Measurements from ENCODE around the gene LRFN2. TPM values are rescaled to one million over a fixed set of nuclear protein-coding genes. Genes with fewer than 3 reads are reported as not detected.

LRFN2 gene
- total RNA-seq, 1 donor from 2014 or later, result not detected

DNA sequence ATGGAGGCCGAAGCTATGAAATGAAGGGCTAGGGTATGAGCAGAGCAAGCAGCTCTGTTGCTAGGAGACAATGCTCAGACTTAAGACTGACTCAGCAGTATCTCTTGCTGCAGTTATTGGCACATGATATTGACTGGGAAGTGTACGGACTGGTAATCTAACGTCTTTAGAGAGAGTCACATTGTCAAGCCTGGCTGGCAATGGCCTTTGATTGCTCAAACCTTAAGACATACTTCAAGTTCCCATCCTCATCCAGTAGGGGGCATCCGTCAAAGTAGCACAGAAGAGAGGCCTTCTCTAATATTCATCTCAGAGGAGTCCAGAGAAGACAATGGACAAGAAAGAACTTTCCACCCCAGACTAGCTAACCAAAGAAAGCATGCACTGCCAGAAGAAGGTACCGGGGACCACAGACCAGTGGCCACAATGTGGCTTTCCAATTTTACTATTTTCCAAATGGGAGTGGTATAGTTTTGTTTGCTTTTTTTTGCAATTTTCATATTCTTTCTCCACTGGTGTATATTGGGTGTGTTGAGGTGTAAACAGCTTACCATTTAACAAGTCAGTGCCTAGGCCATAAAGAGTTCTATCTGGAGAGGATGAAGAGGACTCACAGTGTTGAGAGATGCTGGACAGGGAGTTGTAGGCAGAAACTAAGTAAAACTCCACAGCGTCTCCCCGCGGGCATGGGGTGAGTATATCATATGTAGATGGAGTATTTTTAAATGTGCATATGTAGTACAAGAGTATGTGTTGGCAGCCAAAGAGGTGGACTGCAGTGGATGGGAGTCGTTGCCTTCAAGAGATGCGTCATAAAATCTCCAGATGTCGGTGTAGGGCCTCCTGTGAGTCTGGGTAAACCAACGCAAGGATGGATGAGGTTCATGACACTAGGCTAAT lies 36.7 kb downstream of the LRFN2 start:
- H3K4me3 Mint-ChIP-seq, result no peak overlapping the region
- no peak for DNase-seq (ENCODE audit: low spot score in 2 of 2, unreplicated experiment in 2 of 2)
- TF ChIP-seq, protein P1, sequence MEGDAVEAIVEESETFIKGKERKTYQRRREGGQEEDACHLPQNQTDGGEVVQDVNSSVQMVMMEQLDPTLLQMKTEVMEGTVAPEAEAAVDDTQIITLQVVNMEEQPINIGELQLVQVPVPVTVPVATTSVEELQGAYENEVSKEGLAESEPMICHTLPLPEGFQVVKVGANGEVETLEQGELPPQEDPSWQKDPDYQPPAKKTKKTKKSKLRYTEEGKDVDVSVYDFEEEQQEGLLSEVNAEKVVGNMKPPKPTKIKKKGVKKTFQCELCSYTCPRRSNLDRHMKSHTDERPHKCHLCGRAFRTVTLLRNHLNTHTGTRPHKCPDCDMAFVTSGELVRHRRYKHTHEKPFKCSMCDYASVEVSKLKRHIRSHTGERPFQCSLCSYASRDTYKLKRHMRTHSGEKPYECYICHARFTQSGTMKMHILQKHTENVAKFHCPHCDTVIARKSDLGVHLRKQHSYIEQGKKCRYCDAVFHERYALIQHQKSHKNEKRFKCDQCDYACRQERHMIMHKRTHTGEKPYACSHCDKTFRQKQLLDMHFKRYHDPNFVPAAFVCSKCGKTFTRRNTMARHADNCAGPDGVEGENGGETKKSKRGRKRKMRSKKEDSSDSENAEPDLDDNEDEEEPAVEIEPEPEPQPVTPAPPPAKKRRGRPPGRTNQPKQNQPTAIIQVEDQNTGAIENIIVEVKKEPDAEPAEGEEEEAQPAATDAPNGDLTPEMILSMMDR (IDR thresholded peaks at IDR 0.05; ENCODE audit: unreplicated experiment), result peak; percentile 70
- no peaks in the 10 kb centered on the region for H3K4me1 Mint-ChIP-seq
- peaks cover 36% of the 10 kb centered on the region for H3K27me3 Mint-ChIP-seq (ENCODE audit: low read depth)
- no peaks in the 10 kb centered on the region for H3K9me3 Mint-ChIP-seq
- no peak overlapping the region for H3K27ac Mint-ChIP-seq
- H3K36me3 Mint-ChIP-seq, result no peaks in the 10 kb centered on the region

DNA sequence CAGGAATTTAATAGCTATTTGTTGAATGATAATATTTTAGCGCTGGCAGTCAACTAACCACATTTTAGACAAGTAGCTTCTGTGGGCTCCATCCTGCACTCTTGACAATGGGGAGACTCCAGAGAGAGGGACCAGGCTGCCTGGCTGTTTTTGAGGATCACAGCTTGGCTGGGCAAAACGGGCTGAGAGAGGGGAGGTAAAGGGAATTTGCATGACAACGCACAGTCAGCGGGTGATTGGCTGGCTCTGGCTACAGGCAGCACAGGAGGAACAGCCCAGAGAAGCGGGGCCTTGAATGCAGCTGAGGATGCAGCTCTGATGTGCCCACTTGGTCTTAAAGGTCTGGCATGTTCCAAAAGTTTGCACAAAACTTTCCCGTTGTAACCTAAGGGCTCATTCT lies 41.2 kb downstream of the LRFN2 start:
- TF ChIP-seq, protein P1 (IDR thresholded peaks at IDR 0.05; ENCODE audit: unreplicated experiment), result no peak
- no peak for DNase-seq (ENCODE audit: low spot score in 2 of 2, unreplicated experiment in 2 of 2)
- H3K27ac Mint-ChIP-seq, result no peak overlapping the region
- H3K4me1 Mint-ChIP-seq, result no peaks in the 10 kb centered on the region
- no peaks in the 10 kb centered on the region for H3K36me3 Mint-ChIP-seq
- no peaks in the 10 kb centered on the region for H3K9me3 Mint-ChIP-seq
- peaks cover 31% of the 10 kb centered on the region for H3K27me3 Mint-ChIP-seq (ENCODE audit: low read depth)
- H3K4me3 Mint-ChIP-seq, result no peak overlapping the region

DNA sequence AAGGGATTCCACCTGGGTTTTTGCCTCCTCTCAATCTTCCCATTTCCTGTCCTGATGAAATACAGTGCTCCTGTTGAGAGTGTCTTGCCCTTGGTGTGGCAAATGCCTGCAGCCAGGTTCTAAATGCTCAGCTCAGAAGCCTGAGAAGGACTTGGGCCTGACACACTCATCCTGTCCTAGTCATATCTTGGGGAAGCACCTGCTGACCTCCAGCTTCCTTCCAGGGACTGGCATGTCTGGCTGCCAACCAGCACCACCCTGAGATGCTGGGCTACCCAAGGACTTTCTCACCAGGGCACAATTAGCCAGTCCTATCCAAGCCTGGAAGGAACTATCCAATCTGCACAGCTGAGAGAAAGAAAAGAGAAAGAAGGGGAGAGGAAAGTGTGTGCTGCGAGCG lies 43.4 kb downstream of the LRFN2 start:
- TF ChIP-seq, protein P1 (IDR thresholded peaks at IDR 0.05; ENCODE audit: unreplicated experiment), result no peak
- H3K27me3 Mint-ChIP-seq (ENCODE audit: low read depth), result peaks cover 43% of the 10 kb centered on the region
- no peaks in the 10 kb centered on the region for H3K9me3 Mint-ChIP-seq
- H3K36me3 Mint-ChIP-seq, result no peaks in the 10 kb centered on the region
- no peak overlapping the region for H3K27ac Mint-ChIP-seq
- DNase-seq (ENCODE audit: low spot score in 2 of 2, unreplicated experiment in 2 of 2), result no peak
- no peak overlapping the region for H3K4me3 Mint-ChIP-seq
- no peaks in the 10 kb centered on the region for H3K4me1 Mint-ChIP-seq

DNA sequence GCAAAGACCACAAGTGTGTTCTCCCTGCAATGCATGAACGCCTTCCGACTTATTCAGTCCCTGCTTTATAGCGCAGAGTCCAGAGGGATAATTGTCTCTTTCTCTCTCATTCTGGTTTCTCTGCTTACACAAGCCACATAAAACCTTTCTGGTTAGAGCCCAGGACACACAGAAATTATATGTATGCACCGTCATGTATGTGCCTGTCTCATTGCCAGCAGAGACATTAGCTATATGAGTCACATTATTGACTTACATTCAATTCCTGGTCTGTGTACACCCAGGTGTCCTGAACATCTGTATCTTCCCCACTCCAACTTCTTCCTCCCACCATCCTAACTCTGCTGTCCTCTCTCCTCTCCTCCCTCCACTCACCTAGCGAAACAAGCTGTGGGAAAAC lies 44.0 kb downstream of the LRFN2 start:
- TF ChIP-seq, protein P1 (IDR thresholded peaks at IDR 0.05; ENCODE audit: unreplicated experiment), result no peak
- Mint-ChIP-seq H3K36me3 (no peaks in the 10 kb centered on the region), H3K27ac (no peak overlapping the region), H3K27me3 (ENCODE audit: low read depth) (peaks cover 47% of the 10 kb centered on the region), H3K4me3 (no peak overlapping the region), H3K4me1 (no peaks in the 10 kb centered on the region), H3K9me3 (no peaks in the 10 kb centered on the region)
- no peak for DNase-seq (ENCODE audit: low spot score in 2 of 2, unreplicated experiment in 2 of 2)

DNA sequence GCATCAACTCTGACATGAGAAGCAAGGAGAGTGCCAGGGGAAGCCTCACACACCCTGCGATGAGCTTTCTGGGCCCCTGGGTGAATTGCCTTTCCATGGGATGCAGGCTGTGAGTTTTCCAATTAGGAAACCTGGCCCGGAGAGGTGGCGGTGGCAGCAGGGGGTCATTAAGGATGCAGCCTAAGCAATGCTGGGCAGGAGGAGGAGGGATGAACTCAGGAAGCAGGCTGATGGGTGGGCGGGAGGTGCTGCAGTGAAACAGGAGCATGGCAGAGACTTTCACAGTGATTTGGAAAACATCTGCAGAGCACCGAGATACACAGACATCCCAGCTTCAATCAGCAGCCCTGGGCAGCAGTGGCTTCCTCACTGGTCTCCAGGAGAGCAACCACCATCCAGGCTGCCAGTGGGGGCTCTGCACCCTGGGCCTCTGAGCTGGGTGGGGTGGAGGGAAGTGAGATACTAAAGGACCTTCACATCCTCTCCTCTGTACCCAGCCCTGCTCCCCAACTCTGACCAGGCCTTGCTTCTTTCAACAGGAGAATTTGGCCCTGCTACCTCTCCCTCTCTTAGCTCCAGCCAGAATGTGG lies 44.9 kb downstream of the LRFN2 start:
- TF ChIP-seq, protein P1 (IDR thresholded peaks at IDR 0.05; ENCODE audit: unreplicated experiment), result no peak
- Mint-ChIP-seq H3K36me3 (no peaks in the 10 kb centered on the region), H3K9me3 (no peaks in the 10 kb centered on the region), H3K4me3 (no peak overlapping the region), H3K4me1 (no peaks in the 10 kb centered on the region), H3K27me3 (ENCODE audit: low read depth) (peaks cover 47% of the 10 kb centered on the region), H3K27ac (no peak overlapping the region)
- no peak for DNase-seq (ENCODE audit: low spot score in 2 of 2, unreplicated experiment in 2 of 2)

Measured in mesothelial cell of epicardium (in vitro differentiated cells).